Measurements from ENCODE around the gene FNIP1. TPM values are rescaled to one million over a fixed set of nuclear protein-coding genes. Genes with fewer than 3 reads are reported as not detected.
A peak's percentile ranks its signal among the peaks of the same experiment; 100 is the strongest.

FNIP1 gene
- polyA plus RNA-seq, 1 of the 3 experiments (the other 2 are of a cell fraction): 2.4 TPM

GRCh38 chr5:131609774-131610173, 187.0 kb downstream of the FNIP1 start:
- TF ChIP-seq RAD21 (IDR thresholded peaks at IDR 0.05; ENCODE audit: low read length): no peak
- no peak for TF ChIP-seq JUND (IDR thresholded peaks at IDR 0.05)
- no peak for TF ChIP-seq USF2 (IDR thresholded peaks at IDR 0.05; ENCODE audit: borderline replicate concordance, low read depth, low read length)
- TF ChIP-seq TEAD4 (IDR thresholded peaks at IDR 0.05; ENCODE audit: borderline replicate concordance, insufficient read depth): no peak
- TF ChIP-seq MAX (IDR thresholded peaks at IDR 0.05; ENCODE audit: low read depth): no peak
- no peak for TF ChIP-seq RFX5 (IDR thresholded peaks at IDR 0.05; ENCODE audit: low read length)
- TF ChIP-seq FOSL2 (IDR thresholded peaks at IDR 0.05; ENCODE audit: borderline replicate concordance, low read depth): no peak
- no peak for TF ChIP-seq NRF1 (IDR thresholded peaks at IDR 0.05; ENCODE audit: low read depth, low read length)
- no peak for TF ChIP-seq FOXJ3 (CRISPR knock-in tag; IDR thresholded peaks at IDR 0.05)
- no peak for TF ChIP-seq TCF12 (IDR thresholded peaks at IDR 0.05)
- no peak for TF ChIP-seq SMC3 (IDR thresholded peaks at IDR 0.05; ENCODE audit: low read depth, low read length)
- no peak for TF ChIP-seq ZBTB33 (IDR thresholded peaks at IDR 0.05; ENCODE audit: borderline replicate concordance, low read depth)
- no peak for TF ChIP-seq POLR2AphosphoS5 (IDR thresholded peaks at IDR 0.05; ENCODE audit: low read depth, low read length)
- no peak for TF ChIP-seq REST (IDR thresholded peaks at IDR 0.05; ENCODE audit: low read depth, low read length)
- H3K4me3 ChIP-seq (ENCODE audit: low read depth in 2 of 2, low read length in 1 of 2): no peak overlapping the region
- H3K9me3 ChIP-seq: no peaks in the 10 kb centered on the region
- peak overlapping the region; percentile 25; the same call in 1 of the 2 replicates for H3K4me2 ChIP-seq
- peaks cover 86% of the 10 kb centered on the region for H3K79me2 ChIP-seq (ENCODE audit: insufficient read depth)
- POLR2A ChIA-PET: no interaction called here
- H4K20me1 ChIP-seq (ENCODE audit: insufficient read depth): no peaks in the 10 kb centered on the region
- no peaks in the 10 kb centered on the region for H3K36me3 ChIP-seq (replicated peaks in 1 of 2; ENCODE audit: control insufficient read depth in 1 of 2, insufficient read depth in 2 of 2, low read length in 1 of 2)
- CTCF ChIA-PET: interaction anchor here (0.5 kb wide), 1 partner anchor 396 kb away, joined by 3 read pairs; no protein-coding TSS in a partner anchor
- H3K9me2 ChIP-seq: no peaks in the 10 kb centered on the region
- H3K4me1 ChIP-seq (ENCODE audit: control insufficient read depth in 1 of 2, insufficient read depth in 2 of 2, low read depth in 1 of 2, low read length in 1 of 2): peaks cover 0 to 9% of the 10 kb centered on the region in 2 experiments; a peak in 1 of 4 replicates
- WGBS (ENCODE audit: low lambda C conversion rate): 100% methylated on average over 1 of the region's 1 CpG
- H2AFZ ChIP-seq (ENCODE audit: low read depth): no peak overlapping the region
- no peak for DNase-seq
- no peak overlapping the region; the same call in 1 of the 2 replicates for H3K9ac ChIP-seq
- peaks cover 20% of the 10 kb centered on the region for H3F3A ChIP-seq (replicated peaks; ENCODE audit: insufficient read depth)
- peak overlapping the region in 1 of 2 experiments; percentile 72; a peak in 2 of 4 replicates for H3K27ac ChIP-seq (ENCODE audit: low read depth in 2 of 2, low read length in 1 of 2)
- no peaks in the 10 kb centered on the region for H3K27me3 ChIP-seq (ENCODE audit: insufficient read depth)
